GM10248 (cell line): ENCODE measurements around the gene C10orf90.

Source experiments
- CTCF ChIA-PET: fragments of 300-600 bp; sonication (Branson Sonifier 250); formaldehyde crosslinking; extraction: SDS; loops from one replicate; lab custom pipeline; 2021; ENCODE audit warnings: antibody characterized with exemption; lab: Yijun Ruan, JAX
- POLR2A ChIA-PET: fragments of 350-650 bp; sonication (Branson Sonifier 250); formaldehyde crosslinking; extraction: SDS; loops from one replicate; lab custom pipeline; 2020; ENCODE audit warnings: antibody characterized with exemption; lab: Yijun Ruan, JAX
- DNase-seq: peaks from one replicate; pipeline ENCODE4 v3.0.0; 2012; ENCODE audit errors: extremely low spot score
- TF ChIP-seq, protein P1 (sequence below): IDR thresholded peaks from 2 replicates; pipeline ENCODE4 v1.5.1; 2012; ENCODE audit warnings: mild to moderate bottlenecking, low read depth; ENCODE audit errors: extremely low read depth, missing control alignments, control extremely low read depth

The C10orf90 gene

DNA sequence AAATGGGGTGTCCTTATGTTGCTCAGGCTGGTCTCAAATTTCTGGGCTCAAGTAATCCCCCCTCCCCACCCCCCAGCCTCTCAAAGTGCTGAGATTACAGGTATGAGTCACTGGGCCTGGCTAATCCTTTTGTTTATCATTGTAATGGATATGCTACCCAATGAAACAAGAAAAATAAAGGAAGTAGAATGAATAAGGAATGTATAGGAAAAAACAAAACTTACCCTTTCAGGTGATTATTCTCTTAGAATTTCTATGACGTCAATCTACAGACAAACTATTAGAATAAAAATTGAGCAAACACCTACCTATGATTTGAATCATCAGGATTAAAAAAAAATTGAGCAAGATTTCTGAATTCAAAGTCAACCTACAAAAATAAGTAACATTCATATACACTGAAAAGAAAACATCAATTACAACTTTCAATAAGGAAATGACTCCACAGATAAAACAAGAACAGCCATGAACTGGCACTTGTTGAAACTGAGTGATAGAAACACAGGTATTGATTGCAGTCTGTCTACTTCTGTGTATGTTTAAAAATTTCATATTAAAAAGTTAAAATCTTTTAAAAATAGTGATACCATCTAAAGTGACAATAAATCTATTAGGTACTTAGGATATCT lies 294.5 kb downstream of the C10orf90 start:
- DNase-seq, result no peak
- TF ChIP-seq, protein P1, sequence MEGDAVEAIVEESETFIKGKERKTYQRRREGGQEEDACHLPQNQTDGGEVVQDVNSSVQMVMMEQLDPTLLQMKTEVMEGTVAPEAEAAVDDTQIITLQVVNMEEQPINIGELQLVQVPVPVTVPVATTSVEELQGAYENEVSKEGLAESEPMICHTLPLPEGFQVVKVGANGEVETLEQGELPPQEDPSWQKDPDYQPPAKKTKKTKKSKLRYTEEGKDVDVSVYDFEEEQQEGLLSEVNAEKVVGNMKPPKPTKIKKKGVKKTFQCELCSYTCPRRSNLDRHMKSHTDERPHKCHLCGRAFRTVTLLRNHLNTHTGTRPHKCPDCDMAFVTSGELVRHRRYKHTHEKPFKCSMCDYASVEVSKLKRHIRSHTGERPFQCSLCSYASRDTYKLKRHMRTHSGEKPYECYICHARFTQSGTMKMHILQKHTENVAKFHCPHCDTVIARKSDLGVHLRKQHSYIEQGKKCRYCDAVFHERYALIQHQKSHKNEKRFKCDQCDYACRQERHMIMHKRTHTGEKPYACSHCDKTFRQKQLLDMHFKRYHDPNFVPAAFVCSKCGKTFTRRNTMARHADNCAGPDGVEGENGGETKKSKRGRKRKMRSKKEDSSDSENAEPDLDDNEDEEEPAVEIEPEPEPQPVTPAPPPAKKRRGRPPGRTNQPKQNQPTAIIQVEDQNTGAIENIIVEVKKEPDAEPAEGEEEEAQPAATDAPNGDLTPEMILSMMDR, result no peak
- ChIA-PET CTCF (no interaction called here), POLR2A (no interaction called here)

DNA sequence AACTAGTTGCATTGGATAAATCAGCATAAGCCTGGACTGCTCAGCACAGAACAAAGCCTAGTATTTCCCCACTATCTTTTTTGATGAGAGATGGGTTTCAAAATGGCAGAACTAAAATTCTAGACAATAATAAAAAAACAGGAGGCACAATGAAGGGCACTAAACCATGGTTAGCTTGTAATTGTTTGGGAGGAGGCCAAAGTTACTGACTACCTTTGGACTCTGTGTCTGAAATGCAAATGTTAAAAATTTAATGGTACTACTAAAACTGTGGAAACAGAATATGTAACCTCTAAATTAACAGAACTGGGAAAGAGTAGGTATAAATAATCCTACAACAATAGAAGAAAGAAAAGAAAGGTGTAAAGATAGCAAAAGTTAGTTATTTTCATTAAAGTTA lies 295.2 kb downstream of the C10orf90 start:
- TF ChIP-seq, protein P1, result no peak
- POLR2A ChIA-PET, result no interaction called here
- no peak for DNase-seq
- CTCF ChIA-PET, result no interaction called here
